ENCODE data around the gene SEC24A.
"Not testable (repeated sequence)": the region's sequence is repeated elsewhere in the genome, so short reads cannot be mapped to it uniquely, and the experiment has no call there.

Gene SEC24A

GRCh38 chr5:134651531-134651930 lies 2.9 kb downstream of the SEC24A start:
- no peak for DNase-seq

GRCh38 chr5:134656690-134657089 lies 8.1 kb downstream of the SEC24A start:
- no peak for DNase-seq

- DNase-seq = no peak
Measured at GRCh38 chr5:134659456-134659855, 10.9 kb downstream of the SEC24A start.

- no peak for DNase-seq
Measured at GRCh38 chr5:134659922-134660321, 11.3 kb downstream of the SEC24A start.

- no peak for DNase-seq
Measured at GRCh38 chr5:134662971-134663370, 14.4 kb downstream of the SEC24A start.

- no peak for DNase-seq
Measured at GRCh38 chr5:134664448-134664847, 15.9 kb downstream of the SEC24A start.

GRCh38 chr5:134673546-134673945 lies 25.0 kb downstream of the SEC24A start:
- DNase-seq = not testable (repeated sequence)

- DNase-seq = not testable (repeated sequence)
Measured at GRCh38 chr5:134677357-134677756, 28.8 kb downstream of the SEC24A start.

GRCh38 chr5:134690144-134690543 lies 41.6 kb downstream of the SEC24A start:
- DNase-seq = not testable (repeated sequence)

GRCh38 chr5:134692722-134693121 lies 44.1 kb downstream of the SEC24A start:
- DNase-seq = no peak

GRCh38 chr5:134708301-134708700 lies 59.7 kb downstream of the SEC24A start:
- DNase-seq = no peak

- no peak for DNase-seq
Measured at GRCh38 chr5:134714120-134714519, 65.5 kb downstream of the SEC24A start.

GRCh38 chr5:134714541-134714940 lies 66.0 kb downstream of the SEC24A start:
- no peak for DNase-seq

GRCh38 chr5:134715466-134715865 lies 66.9 kb downstream of the SEC24A start:
- DNase-seq = not testable (repeated sequence)

GRCh38 chr5:134724872-134725271 lies 76.3 kb downstream of the SEC24A start:
- no peak for DNase-seq

- no peak for DNase-seq
Measured at GRCh38 chr5:134732819-134733218, 84.2 kb downstream of the SEC24A start.

- no peak for DNase-seq
Measured at GRCh38 chr5:134735243-134735642, 86.7 kb downstream of the SEC24A start.

- DNase-seq = no peak
Measured at GRCh38 chr5:134736173-134736812, 87.7 kb downstream of the SEC24A start.

- peak; percentile 97 for DNase-seq
Measured at GRCh38 chr5:134738133-134738962, 89.8 kb downstream of the SEC24A start, which contains the start of gene CAMLG. Gene CAMLG (plus strand): TSS chr5:134738548. CDS start chr5:134738621, 73 bp downstream.

- DNase-seq = peak; percentile 21 to 31
Measured at GRCh38 chr5:134738963-134739661, 90.5 kb downstream of the SEC24A start.

- no peak for DNase-seq
Measured at GRCh38 chr5:134741052-134741451, 92.5 kb downstream of the SEC24A start.

GRCh38 chr5:134742134-134742533 lies 93.5 kb downstream of the SEC24A start:
- no peak for DNase-seq

GRCh38 chr5:134749415-134749814 lies 100.8 kb downstream of the SEC24A start:
- no peak for DNase-seq

- peak in 1 of 2 donors; percentile 3 for DNase-seq
Measured at GRCh38 chr5:134758176-134758503, 109.6 kb downstream of the SEC24A start.
